AG09309 (cell line): ENCODE results near the gene ATP5PB.

Experiments used
- DNase-seq: peaks from one replicate; pipeline ENCODE4 v3.0.0-alpha.2; 2010; ENCODE audit warnings: low read depth
- H3K4me3 ChIP-seq: 2 replicates; pipeline ENCODE4 v1.5.1; 2011; ENCODE audit warnings: mild to moderate bottlenecking, low read depth, low read length, moderate library complexity; ENCODE audit not compliant: control insufficient read depth
- TF ChIP-seq, protein P1 (sequence below): IDR thresholded peaks from 2 replicates; pipeline ENCODE4 v1.5.1; 2011; ENCODE audit warnings: mild to moderate bottlenecking, low read depth, low read length, inconsistent platforms; ENCODE audit not compliant: insufficient read depth, control insufficient read depth; ENCODE audit errors: missing control alignments

The ATP5PB gene

DNA sequence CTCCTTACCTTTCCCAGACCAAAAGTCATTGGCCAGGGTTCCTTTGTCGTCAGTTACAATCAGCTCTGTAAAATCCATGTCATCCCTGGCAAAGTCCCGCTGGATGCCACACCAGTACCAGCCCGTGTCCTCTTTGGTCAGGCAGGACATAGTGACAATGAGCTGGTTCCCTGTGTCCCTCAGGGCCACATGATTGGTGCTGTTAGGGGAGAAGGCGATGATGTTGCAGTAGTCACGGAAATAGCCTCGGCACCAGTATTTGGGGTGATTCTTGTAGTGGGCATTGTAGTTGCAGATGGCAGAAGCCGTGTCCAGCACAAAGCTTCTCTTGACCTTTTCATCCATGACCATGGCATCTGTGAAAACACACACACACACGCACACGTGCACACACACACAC is 39.4 kb downstream of the ATP5PB start:
- TF ChIP-seq, protein P1, sequence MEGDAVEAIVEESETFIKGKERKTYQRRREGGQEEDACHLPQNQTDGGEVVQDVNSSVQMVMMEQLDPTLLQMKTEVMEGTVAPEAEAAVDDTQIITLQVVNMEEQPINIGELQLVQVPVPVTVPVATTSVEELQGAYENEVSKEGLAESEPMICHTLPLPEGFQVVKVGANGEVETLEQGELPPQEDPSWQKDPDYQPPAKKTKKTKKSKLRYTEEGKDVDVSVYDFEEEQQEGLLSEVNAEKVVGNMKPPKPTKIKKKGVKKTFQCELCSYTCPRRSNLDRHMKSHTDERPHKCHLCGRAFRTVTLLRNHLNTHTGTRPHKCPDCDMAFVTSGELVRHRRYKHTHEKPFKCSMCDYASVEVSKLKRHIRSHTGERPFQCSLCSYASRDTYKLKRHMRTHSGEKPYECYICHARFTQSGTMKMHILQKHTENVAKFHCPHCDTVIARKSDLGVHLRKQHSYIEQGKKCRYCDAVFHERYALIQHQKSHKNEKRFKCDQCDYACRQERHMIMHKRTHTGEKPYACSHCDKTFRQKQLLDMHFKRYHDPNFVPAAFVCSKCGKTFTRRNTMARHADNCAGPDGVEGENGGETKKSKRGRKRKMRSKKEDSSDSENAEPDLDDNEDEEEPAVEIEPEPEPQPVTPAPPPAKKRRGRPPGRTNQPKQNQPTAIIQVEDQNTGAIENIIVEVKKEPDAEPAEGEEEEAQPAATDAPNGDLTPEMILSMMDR: no peak
- H3K4me3 ChIP-seq: no peak overlapping the region
- no peak for DNase-seq

GRCh38 chr1:111489604-111490003 is 40.3 kb downstream of the ATP5PB start:
- no peak for DNase-seq
- H3K4me3 ChIP-seq: no peak overlapping the region
- TF ChIP-seq, protein P1: no peak

GRCh38 chr1:111490220-111490619 is 41.0 kb downstream of the ATP5PB start:
- no peak for DNase-seq
- TF ChIP-seq, protein P1: no peak
- no peak overlapping the region for H3K4me3 ChIP-seq

- H3K4me3 ChIP-seq: no peak overlapping the region
- TF ChIP-seq, protein P1: no peak
- no peak for DNase-seq
Measured at GRCh38 chr1:111491070-111491469, 41.8 kb downstream of the ATP5PB start.

DNA sequence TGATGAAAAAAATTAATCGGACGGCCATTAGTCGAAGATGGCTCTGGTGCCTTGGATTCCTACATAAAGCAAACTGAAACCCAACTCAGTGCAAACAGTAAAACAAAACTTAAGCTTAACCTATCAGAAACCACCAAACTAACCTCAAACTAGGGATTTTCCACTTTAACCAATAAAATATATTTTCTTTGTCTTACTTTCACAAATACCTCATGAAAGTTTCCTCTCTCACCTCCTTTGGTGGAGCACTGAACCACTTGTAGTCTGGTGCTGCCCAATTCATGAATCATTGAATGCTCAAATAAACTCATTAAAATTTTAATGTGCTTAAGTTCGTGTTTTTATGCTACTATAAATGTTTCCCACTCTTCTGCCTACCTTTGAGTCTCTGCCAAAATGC is 47.1 kb downstream of the ATP5PB start:
- H3K4me3 ChIP-seq: no peak overlapping the region
- no peak for DNase-seq
- TF ChIP-seq, protein P1: no peak

DNA sequence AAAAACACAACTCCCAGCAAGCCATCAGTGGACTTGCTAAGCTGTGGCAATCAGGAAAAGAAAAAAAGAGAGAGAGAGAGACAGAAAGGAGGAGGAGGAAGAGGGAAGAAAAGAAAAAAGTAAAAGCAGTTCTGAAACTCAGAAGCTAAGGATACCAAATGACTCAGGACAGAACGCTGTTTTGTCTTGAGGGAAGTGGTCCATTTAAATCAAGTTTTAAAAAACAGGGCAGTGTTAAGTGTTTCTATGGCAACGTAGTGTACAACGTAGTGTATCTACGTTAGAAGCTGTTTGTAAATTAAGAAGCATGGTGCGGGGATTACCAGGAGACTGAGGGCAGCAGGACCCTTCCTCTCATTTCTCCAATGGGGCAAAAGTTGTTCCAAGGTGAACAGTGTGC is 48.3 kb downstream of the ATP5PB start:
- TF ChIP-seq, protein P1: no peak
- no peak overlapping the region for H3K4me3 ChIP-seq
- no peak for DNase-seq
